Neuronal stem cell (in vitro differentiated cells): ENCODE data around the gene KDM4C.
A peak's percentile ranks its signal among the peaks of the same experiment; 100 is the strongest.

Experiments
- DNase-seq: peaks from one replicate; pipeline ENCODE4 v3.0.0-alpha.2; 2013; ENCODE audit warnings: low spot score
- H2AFZ ChIP-seq: one replicate; pipeline ENCODE4 v1.6.1; 2013; ENCODE audit warnings: mild to moderate bottlenecking, low read length, inconsistent platforms
- H2AK5ac ChIP-seq: 2 replicates; pipeline ENCODE4 v1.6.1; 2013; ENCODE audit warnings: low read depth, mild to moderate bottlenecking, inconsistent platforms, low read length, moderate library complexity, mixed read lengths
- H2BK120ac ChIP-seq: 2 replicates; pipeline ENCODE4 v1.6.1; 2013; ENCODE audit warnings: low read depth, mild to moderate bottlenecking, inconsistent platforms, low read length, moderate library complexity, mixed read lengths
- H2BK12ac ChIP-seq: one replicate; pipeline ENCODE4 v1.6.1; 2013; ENCODE audit warnings: low read length, inconsistent platforms
- H2BK15ac ChIP-seq: 2 replicates; pipeline ENCODE4 v1.6.1; 2013; ENCODE audit warnings: mild to moderate bottlenecking, low read length, inconsistent platforms, mixed read lengths
- H2BK5ac ChIP-seq: one replicate; pipeline ENCODE4 v1.6.1; 2013; ENCODE audit warnings: inconsistent platforms, mild to moderate bottlenecking, low read length, moderate library complexity
- H3K14ac ChIP-seq: one replicate; pipeline ENCODE4 v1.6.1; 2013; ENCODE audit warnings: low read length, inconsistent platforms
- H3K18ac ChIP-seq: 2 replicates; pipeline ENCODE4 v1.6.1; 2013; ENCODE audit warnings: low read length, inconsistent platforms
- H3K23ac ChIP-seq: 2 replicates; pipeline ENCODE4 v1.6.1; 2013; ENCODE audit warnings: low read depth, mild to moderate bottlenecking, mixed read lengths, low read length, inconsistent platforms; ENCODE audit not compliant: poor library complexity
- H3K27ac ChIP-seq: replicated peaks from 3 replicates; pipeline ENCODE4 v1.5.1; 2013; ENCODE audit warnings: low read length, inconsistent platforms
- H3K27me3 ChIP-seq, 3 experiments: 2 replicates each; pipeline ENCODE4 v1.6.1; 2013; ENCODE audit warnings: low read length in 3 of 3, mild to moderate bottlenecking in 2 of 3, inconsistent platforms in 1 of 3, low read depth in 1 of 3, mixed read lengths in 1 of 3, moderate library complexity in 1 of 3; ENCODE audit not compliant: control insufficient read depth in 3 of 3, insufficient read depth in 3 of 3
- H3K36me3 ChIP-seq, 2 donors: replicated peaks in 1 of 2; 2 replicates each; pipeline ENCODE4 v1.6.1; 2013; ENCODE audit warnings: low read length in 2 of 2; ENCODE audit not compliant: control insufficient read depth in 2 of 2, insufficient read depth in 2 of 2
- H3K4ac ChIP-seq: 2 replicates; pipeline ENCODE4 v1.6.1; 2013; ENCODE audit warnings: inconsistent platforms, mild to moderate bottlenecking, low read length, moderate library complexity
- H3K4me1 ChIP-seq, 2 donors: 1 replicate in 1 of 2; 2 replicates in 1 of 2; pipeline ENCODE4 v1.6.1; 2013; ENCODE audit warnings: low read length in 2 of 2, low read depth in 1 of 2; ENCODE audit not compliant: control insufficient read depth in 2 of 2, insufficient read depth in 1 of 2
- H3K4me2 ChIP-seq: one replicate; pipeline ENCODE4 v1.6.1; 2013; ENCODE audit warnings: mild to moderate bottlenecking, low read length, inconsistent platforms; ENCODE audit not compliant: insufficient read depth, poor library complexity, severe bottlenecking
- H3K4me3 ChIP-seq, 2 donors: 2 replicates each; pipeline ENCODE4 v1.5.1; 2013; ENCODE audit warnings: low read length in 2 of 2, mild to moderate bottlenecking in 2 of 2, inconsistent platforms in 1 of 2, moderate library complexity in 1 of 2
- H3K79me1 ChIP-seq: one replicate; pipeline ENCODE4 v1.6.1; 2013; ENCODE audit warnings: low read depth, mild to moderate bottlenecking, inconsistent platforms, low read length, moderate library complexity
- H3K9ac ChIP-seq: one replicate; pipeline ENCODE4 v1.6.1; 2013; ENCODE audit warnings: mild to moderate bottlenecking, low read depth, low read length, inconsistent platforms; ENCODE audit not compliant: poor library complexity
- H3K9me3 ChIP-seq, 2 donors: replicated peaks in 1 of 2; 2 replicates each; pipeline versions ENCODE3 to v1.6.1; 2013; ENCODE audit warnings: low read length in 2 of 2, mild to moderate bottlenecking in 2 of 2, inconsistent platforms in 1 of 2, low read depth in 1 of 2, mixed read lengths in 1 of 2, moderate library complexity in 1 of 2; ENCODE audit not compliant: control insufficient read depth in 2 of 2, insufficient read depth in 1 of 2
- H4K8ac ChIP-seq: one replicate; pipeline ENCODE4 v1.6.1; 2013; ENCODE audit warnings: low read depth, mild to moderate bottlenecking, inconsistent platforms, low read length, moderate library complexity
- H4K91ac ChIP-seq: one replicate; pipeline ENCODE4 v1.6.1; 2013; ENCODE audit warnings: low read length, low read depth, mild to moderate bottlenecking, inconsistent platforms; ENCODE audit not compliant: poor library complexity
- WGBS, 2 donors: extraction: QIAGEN DNeasy Blood & Tissue Kit; methylation state at CpG; one replicate each; pipeline ENCODE4 v1.1.7; 2013; ENCODE audit warnings: missing lambda C conversion rate in 2 of 2, mixed read lengths in 1 of 2; ENCODE audit not compliant: insufficient read length in 2 of 2, insufficient replicate concordance in 1 of 2; ENCODE audit errors: extremely low coverage in 2 of 2; 5-methylcytosine and 5-hydroxymethylcytosine counted together

The KDM4C gene

DNA sequence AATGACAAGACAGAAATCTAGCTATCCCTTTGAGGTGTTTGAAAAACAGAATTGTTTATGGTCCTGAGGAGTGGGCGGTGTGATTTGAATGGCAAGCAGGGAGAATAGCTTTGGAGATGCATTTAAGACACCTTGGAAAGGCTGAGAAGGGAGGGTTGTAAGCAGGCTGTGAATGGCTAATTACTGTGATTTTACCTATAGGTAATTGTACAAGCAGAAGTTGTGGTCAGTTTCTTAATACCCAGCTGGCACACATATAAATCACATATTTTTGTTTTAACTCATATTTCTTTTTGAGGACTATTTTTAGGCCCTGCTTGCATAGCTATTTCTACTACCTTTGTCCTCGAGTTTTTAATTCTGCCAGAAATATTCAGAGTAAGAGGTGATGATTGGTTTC lies 248.6 kb downstream of the KDM4C start:
- Histone ChIP-seq H3K36me3 (peaks cover 0 to 4% of the 10 kb centered on the region in 2 donors), H3K4ac (no peak overlapping the region), H3K27ac (no peak overlapping the region), H2BK5ac (no peak overlapping the region), H3K18ac (no peak overlapping the region), H3K23ac (no peak overlapping the region), H2BK120ac (no peak overlapping the region), H2BK15ac (no peak overlapping the region), H3K9ac (no peak overlapping the region), H3K79me1 (no peaks in the 10 kb centered on the region), H2AK5ac (no peak overlapping the region), H3K4me1 (no peaks in the 10 kb centered on the region), H2BK12ac (no peak overlapping the region), H4K91ac (no peak overlapping the region), H2AFZ (no peak overlapping the region), H3K4me2 (no peak overlapping the region), H3K9me3 (peaks cover 8 to 9% of the 10 kb centered on the region in 2 donors), H3K14ac (no peak overlapping the region), H3K27me3 (no peaks in the 10 kb centered on the region), H4K8ac (no peak overlapping the region), H3K4me3 (no peak overlapping the region)
- no peak for DNase-seq
- no CpG with 5 or more reads among the region's 2 CpGs for WGBS, 2 donors

DNA sequence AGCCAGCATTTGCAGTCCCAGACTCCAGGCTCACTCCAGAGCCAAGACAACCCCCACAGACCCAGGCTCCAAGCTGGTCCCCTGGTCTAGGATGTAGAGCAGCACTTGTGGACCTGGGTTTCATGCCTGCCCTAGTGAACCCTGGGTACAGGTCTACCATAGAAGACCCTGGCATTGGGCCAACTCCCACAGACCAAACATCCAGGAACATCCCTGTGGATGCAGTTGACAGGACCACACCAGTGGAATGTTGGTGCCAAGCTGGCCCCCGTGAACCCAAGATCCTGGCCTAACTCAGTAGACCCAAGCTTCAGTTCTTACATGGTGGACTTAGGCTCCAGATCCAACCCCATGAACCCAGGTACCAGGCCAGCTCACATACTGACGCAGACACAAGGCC lies 250.6 kb downstream of the KDM4C start:
- Histone ChIP-seq H4K8ac (no peak overlapping the region), H3K79me1 (no peaks in the 10 kb centered on the region), H3K9me3 (peaks cover 8 to 9% of the 10 kb centered on the region in 2 donors), H3K4me2 (no peak overlapping the region), H2BK15ac (peak overlapping the region; percentile 18), H3K36me3 (peaks cover 4% of the 10 kb centered on the region in 2 donors), H2BK12ac (no peak overlapping the region), H3K18ac (peak overlapping the region; percentile 8), H3K27me3 (no peaks in the 10 kb centered on the region), H3K4ac (no peak overlapping the region), H3K14ac (no peak overlapping the region), H2AFZ (no peak overlapping the region), H3K27ac (no peak overlapping the region), H2BK120ac (no peak overlapping the region), H3K9ac (no peak overlapping the region), H2BK5ac (no peak overlapping the region), H4K91ac (no peak overlapping the region), H3K4me3 (no peak overlapping the region), H3K4me1 (no peaks in the 10 kb centered on the region), H2AK5ac (no peak overlapping the region), H3K23ac (no peak overlapping the region)
- WGBS, 2 donors = no CpG with 5 or more reads among the region's 2 CpGs
- no peak for DNase-seq

DNA sequence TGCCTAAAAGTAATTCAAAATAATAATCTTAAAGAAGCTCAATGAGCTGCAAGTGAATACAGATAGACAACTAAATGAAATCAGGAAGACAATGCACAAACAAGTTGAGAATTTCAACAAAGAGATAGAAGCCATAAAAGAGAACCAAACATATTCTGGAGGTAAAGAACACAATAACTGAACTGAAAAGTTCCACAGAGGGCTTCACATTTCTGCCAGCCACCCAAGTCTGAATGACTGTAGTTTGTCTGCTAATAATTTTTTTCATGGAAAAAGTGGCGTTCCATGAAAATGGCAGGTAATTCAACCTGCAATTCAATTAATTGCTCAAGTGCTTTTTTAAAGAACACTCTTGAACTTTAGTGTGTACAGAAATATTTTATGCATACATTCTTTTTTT lies 251.3 kb downstream of the KDM4C start:
- no peak overlapping the region for H4K8ac ChIP-seq
- no peak overlapping the region for H2BK15ac ChIP-seq
- no peak overlapping the region for H3K4ac ChIP-seq
- no peak overlapping the region for H2AFZ ChIP-seq
- H2BK5ac ChIP-seq = no peak overlapping the region
- DNase-seq = no peak
- H2AK5ac ChIP-seq = no peak overlapping the region
- H2BK120ac ChIP-seq = no peak overlapping the region
- no peaks in the 10 kb centered on the region for H3K79me1 ChIP-seq
- H3K23ac ChIP-seq = no peak overlapping the region
- no CpG with 5 or more reads among the region's 1 CpG for WGBS, 2 donors
- H3K4me3 ChIP-seq = no peak overlapping the region
- no peak overlapping the region for H3K4me2 ChIP-seq
- H3K27me3 ChIP-seq = no peaks in the 10 kb centered on the region
- no peaks in the 10 kb centered on the region for H3K4me1 ChIP-seq
- no peak overlapping the region for H4K91ac ChIP-seq
- H3K18ac ChIP-seq = no peak overlapping the region
- no peak overlapping the region for H3K14ac ChIP-seq
- peaks cover 8 to 9% of the 10 kb centered on the region in 2 donors for H3K9me3 ChIP-seq
- H3K27ac ChIP-seq = no peak overlapping the region
- no peak overlapping the region for H3K9ac ChIP-seq
- peaks cover 4% of the 10 kb centered on the region in 2 donors for H3K36me3 ChIP-seq
- no peak overlapping the region for H2BK12ac ChIP-seq

DNA sequence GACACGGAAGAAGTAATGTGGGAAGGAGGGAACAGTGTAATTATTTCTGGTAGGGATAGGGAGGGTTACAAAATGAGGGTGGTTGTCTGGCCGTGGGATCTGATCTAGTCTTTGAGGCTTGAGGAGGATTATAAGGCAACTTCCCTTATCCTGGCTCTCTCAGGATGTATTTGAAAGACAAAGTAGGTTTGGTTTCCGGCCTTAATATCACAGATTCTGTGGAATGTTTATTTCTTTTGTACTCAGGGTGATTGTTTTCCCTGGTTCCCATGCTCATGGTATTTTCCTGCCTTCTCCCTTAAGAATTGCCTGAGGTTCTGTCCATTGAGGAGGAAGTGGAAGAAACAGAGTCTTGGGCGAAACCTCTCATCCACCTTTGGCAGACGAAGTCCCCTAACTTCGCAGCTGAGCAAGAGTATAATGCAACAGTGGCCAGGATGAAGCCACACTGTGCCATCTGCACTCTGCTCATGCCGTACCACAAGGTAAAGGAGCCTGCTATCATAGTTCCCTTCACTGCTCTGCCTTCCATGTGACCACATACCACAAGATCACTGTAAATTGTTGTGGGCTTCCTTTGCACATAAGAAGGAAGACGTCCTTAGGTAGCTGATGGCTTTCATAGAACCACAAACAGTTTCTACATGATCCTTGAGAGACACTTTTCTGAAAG lies 253.8 kb downstream of the KDM4C start:
- Histone ChIP-seq H4K8ac (no peak overlapping the region), H3K4me2 (no peak overlapping the region), H3K9me3 (peaks cover 8 to 9% of the 10 kb centered on the region in 2 donors), H2AFZ (no peak overlapping the region), H4K91ac (no peak overlapping the region), H3K9ac (no peak overlapping the region), H3K4me3 (no peak overlapping the region), H3K27me3 (no peaks in the 10 kb centered on the region), H3K36me3 (peaks cover 4% of the 10 kb centered on the region in 2 donors), H2BK5ac (no peak overlapping the region), H3K14ac (no peak overlapping the region), H3K23ac (no peak overlapping the region), H3K27ac (no peak overlapping the region), H2AK5ac (no peak overlapping the region), H3K4ac (no peak overlapping the region), H2BK120ac (no peak overlapping the region), H2BK15ac (no peak overlapping the region), H3K79me1 (no peaks in the 10 kb centered on the region), H3K4me1 (no peaks in the 10 kb centered on the region), H2BK12ac (no peak overlapping the region), H3K18ac (no peak overlapping the region)
- no CpG with 5 or more reads among the region's 8 CpGs for WGBS, 2 donors
- no peak for DNase-seq
